Sigmoid colon (tissue), 7 donors: Measurements from ENCODE around the gene UBE3B. TPM values are rescaled to one million over a fixed set of nuclear protein-coding genes. Genes with fewer than 3 reads are reported as not detected.
A peak's percentile ranks its signal among the peaks of the same experiment; 100 is the strongest.

ENCODE experiments used
- DNase-seq: peaks from one replicate; pipeline ENCODE4 v3.0.0-alpha.2; 2019
- H3K27ac ChIP-seq, 4 donors: fragments of 200-600 bp; sonication (generic); one replicate each; pipeline ENCODE4 v1.5.1; 2016 to 2019; ENCODE audit warnings: mild to moderate bottlenecking in 1 of 4
- H3K27me3 ChIP-seq, 3 donors: fragments of 200-600 bp; sonication (generic); one replicate each; pipeline ENCODE4 v1.5.1; 2019; ENCODE audit warnings: mild to moderate bottlenecking in 1 of 3
- H3K36me3 ChIP-seq, 4 donors: fragments of 200-600 bp; sonication (generic); one replicate each; pipeline ENCODE4 v1.5.1; 2016 to 2019
- H3K4me1 ChIP-seq, 4 donors: fragments of 200-600 bp; sonication (generic); one replicate each; pipeline ENCODE4 v1.5.1; 2017 to 2019
- H3K4me3 ChIP-seq, 4 donors: fragments of 200-600 bp; sonication (generic); one replicate each; pipeline ENCODE4 v1.5.1; 2017 to 2019; ENCODE audit warnings: mild to moderate bottlenecking in 2 of 4, moderate library complexity in 1 of 4
- H3K9me3 ChIP-seq, 4 donors: fragments of 200-600 bp in 3 of 4; sonication (generic) in 3 of 4; one replicate each; pipeline versions ENCODE4 v1.5.1 to v1.6.1; 2013 to 2019
- EP300 ChIP-seq, 4 donors: sonication (generic); formaldehyde crosslinking; IDR thresholded peaks; one replicate each; pipeline ENCODE4 v1.6.1; 2017; ENCODE audit warnings: antibody characterized with exemption in 4 of 4
- POLR2A ChIP-seq, 2 donors: fragments of 450-650 bp; IDR thresholded peaks; one replicate each; pipeline ENCODE4 v1.6.1; 2016; ENCODE audit warnings: antibody characterized with exemption in 2 of 2, mild to moderate bottlenecking in 2 of 2, moderate library complexity in 2 of 2
- POLR2AphosphoS5 ChIP-seq, 4 donors: sonication (generic); formaldehyde crosslinking; IDR thresholded peaks; one replicate each; pipeline ENCODE4 v1.6.1; 2017; ENCODE audit warnings: antibody characterized with exemption in 4 of 4
- WGBS, 2 donors: extraction: QIAGEN DNeasy Blood & Tissue Kit; methylation state at CpG; one replicate each; pipeline ENCODE4 v1.1.7; 2013; 5-methylcytosine and 5-hydroxymethylcytosine counted together
- intact Hi-C: fragments of 100-400 bp; cut with DNase I; formaldehyde crosslinking; loops from one replicate; pipeline ENCODE4 v1.15.1; 2023
- polyA plus RNA-seq, 3 donors: library from polyadenylated mRNA; stranded (reverse); fragments of 200-250 nt; gene quantifications; one replicate each; pipeline ENCODE4 v1.2.3, GENCODE V29; 2013
- total RNA-seq, 4 donors: library from RNA; depleted of rRNA; stranded (reverse); fragments of >200 nt; gene quantifications; one replicate each; pipeline ENCODE4 v1.1.0, GENCODE V29; 2016
- TF ChIP-seq, protein P1 (sequence below), 4 experiments: fragments of 450-650 bp in 3 of 4; fragments of 200-600 bp in 1 of 4; IDR thresholded peaks; one replicate each; pipeline ENCODE4 v1.5.1; 2016 to 2019; ENCODE audit warnings: antibody characterized with exemption in 4 of 4, mild to moderate bottlenecking in 3 of 4, moderate library complexity in 2 of 4
- donor health status: healthy with polysubstance abuse.
- donor health status: Bipolar disorder and iron deficiency.
- donor health status: healthy.

UBE3B gene
- total and polyA plus RNA-seq, 7 donors: 15.3 to 67.7 (median 48.4) TPM

DNA sequence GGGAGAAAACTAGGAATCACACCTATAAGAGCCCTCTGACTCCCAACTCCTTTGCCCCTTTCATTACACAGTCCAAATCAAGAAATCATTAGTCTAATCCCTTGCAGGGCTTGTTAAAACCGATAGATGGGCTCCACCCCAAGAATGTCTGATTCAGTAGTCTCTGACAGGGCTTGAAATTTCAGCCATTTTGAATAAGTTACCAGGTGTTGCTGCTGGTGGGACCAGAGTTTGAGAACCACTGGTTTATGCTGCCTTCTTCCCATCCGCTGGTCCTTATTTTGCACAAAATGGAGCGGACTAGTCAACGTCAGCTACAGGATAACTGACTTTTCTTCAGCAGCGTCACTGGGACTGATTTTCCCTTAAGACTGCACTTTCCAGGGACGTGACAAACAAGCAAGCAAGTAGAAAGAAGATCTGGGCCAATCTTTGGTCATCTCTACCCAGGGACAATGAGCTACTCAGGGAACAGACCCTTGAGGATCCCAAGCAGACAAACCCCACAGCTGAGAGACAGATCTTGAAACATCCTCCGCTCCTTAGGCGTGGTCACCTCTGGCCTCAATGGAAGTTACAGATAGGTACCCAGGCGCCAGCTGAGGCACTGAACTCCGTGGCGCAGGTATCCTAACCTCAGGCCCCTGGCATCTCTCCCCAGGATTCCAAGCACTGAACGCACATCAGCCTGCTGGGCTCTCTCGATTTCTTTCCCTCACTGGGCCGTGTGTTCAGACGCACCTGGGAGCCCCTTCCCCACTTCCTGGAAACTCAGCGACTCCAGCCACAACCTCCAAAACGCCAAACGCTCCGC is 1.2 kb upstream of the UBE3B start:
- peaks cover 0 to 9% (median 2%) of the 10 kb centered on the region in 4 donors for H3K36me3 ChIP-seq
- WGBS, 2 donors: 19 to 26% methylated on average over 19 of the region's 19 CpGs
- TF ChIP-seq, protein P1, sequence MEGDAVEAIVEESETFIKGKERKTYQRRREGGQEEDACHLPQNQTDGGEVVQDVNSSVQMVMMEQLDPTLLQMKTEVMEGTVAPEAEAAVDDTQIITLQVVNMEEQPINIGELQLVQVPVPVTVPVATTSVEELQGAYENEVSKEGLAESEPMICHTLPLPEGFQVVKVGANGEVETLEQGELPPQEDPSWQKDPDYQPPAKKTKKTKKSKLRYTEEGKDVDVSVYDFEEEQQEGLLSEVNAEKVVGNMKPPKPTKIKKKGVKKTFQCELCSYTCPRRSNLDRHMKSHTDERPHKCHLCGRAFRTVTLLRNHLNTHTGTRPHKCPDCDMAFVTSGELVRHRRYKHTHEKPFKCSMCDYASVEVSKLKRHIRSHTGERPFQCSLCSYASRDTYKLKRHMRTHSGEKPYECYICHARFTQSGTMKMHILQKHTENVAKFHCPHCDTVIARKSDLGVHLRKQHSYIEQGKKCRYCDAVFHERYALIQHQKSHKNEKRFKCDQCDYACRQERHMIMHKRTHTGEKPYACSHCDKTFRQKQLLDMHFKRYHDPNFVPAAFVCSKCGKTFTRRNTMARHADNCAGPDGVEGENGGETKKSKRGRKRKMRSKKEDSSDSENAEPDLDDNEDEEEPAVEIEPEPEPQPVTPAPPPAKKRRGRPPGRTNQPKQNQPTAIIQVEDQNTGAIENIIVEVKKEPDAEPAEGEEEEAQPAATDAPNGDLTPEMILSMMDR (IDR thresholded peaks at IDR 0.05): no peak
- no peak for TF ChIP-seq EP300 (IDR thresholded peaks at IDR 0.05)
- TF ChIP-seq POLR2AphosphoS5 (IDR thresholded peaks at IDR 0.05): no peak
- no peak for TF ChIP-seq POLR2A (IDR thresholded peaks at IDR 0.05)
- H3K27ac ChIP-seq: peak overlapping the region; percentile 95 to 98 (median 97)
- peak overlapping the region; percentile 63 to 90 (median 87) for H3K4me3 ChIP-seq
- H3K4me1 ChIP-seq: peaks cover 0 to 72% (median 63%) of the 10 kb centered on the region in 4 donors
- H3K27me3 ChIP-seq: no peaks in the 10 kb centered on the region
- no peaks in the 10 kb centered on the region for H3K9me3 ChIP-seq
- DNase-seq: no peak
- intact Hi-C loops: no loop called here

DNA sequence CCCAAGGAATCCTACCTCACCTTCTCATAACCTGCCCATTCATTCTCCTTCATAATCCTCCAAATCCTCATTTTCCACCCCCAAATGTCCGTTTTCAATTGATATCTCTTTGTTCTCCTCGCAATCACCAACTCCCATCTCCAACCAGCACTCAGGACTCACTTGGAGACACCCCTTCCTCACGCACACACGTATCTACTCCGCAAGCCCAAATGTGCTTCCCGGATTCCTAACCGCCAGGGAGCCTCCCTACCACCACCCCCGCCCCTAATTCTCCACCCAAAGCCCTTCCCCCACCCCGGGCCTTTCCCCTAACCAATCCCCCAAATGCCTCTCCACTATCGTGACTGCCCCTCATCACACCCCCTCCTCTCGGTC is 638 bp upstream of the UBE3B start:
- H3K36me3 ChIP-seq: peaks cover 0 to 12% (median 0%) of the 10 kb centered on the region in 4 donors
- intact Hi-C loops: loop anchor here (1.0 kb wide), 2 partner anchors 43 to 48 kb away; no protein-coding TSS in a partner anchor
- no peaks in the 10 kb centered on the region for H3K27me3 ChIP-seq
- no peak for DNase-seq
- peak overlapping the region; percentile 95 to 98 (median 97) for H3K27ac ChIP-seq
- H3K4me1 ChIP-seq: peaks cover 0 to 66% (median 58%) of the 10 kb centered on the region in 4 donors
- no peaks in the 10 kb centered on the region for H3K9me3 ChIP-seq
- H3K4me3 ChIP-seq: peak overlapping the region; percentile 63 to 90 (median 87)
- TF ChIP-seq POLR2AphosphoS5 (IDR thresholded peaks at IDR 0.05) (no peak), POLR2A (IDR thresholded peaks at IDR 0.05) (no peak), EP300 (IDR thresholded peaks at IDR 0.05) (no peak)
- TF ChIP-seq, protein P1 (IDR thresholded peaks at IDR 0.05): no peak
- 0% methylated on average over 11 of the region's 11 CpGs for WGBS, 2 donors

DNA sequence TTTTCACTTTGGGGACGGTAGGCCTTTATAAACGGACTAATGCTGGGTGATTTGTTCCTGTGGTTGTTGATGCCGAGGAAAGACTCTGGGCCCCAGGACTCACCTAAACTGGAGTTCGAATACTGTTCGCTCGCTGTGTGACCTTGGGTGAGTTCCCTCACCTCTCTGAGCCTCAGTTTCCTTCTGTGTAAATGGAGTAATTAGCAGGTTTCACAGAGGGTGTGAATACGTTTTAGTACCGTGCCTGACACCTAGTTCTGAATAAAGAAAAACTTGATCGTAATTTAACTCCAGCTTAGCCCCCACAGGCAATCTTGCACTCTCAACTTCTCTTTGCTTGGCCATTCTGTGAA is 505 bp downstream of the UBE3B start:
- 2 to 5% methylated on average over 9 of the region's 9 CpGs for WGBS, 2 donors
- intact Hi-C loops: loop anchor here (1.0 kb wide), 2 partner anchors 45 to 50 kb away; no protein-coding TSS in a partner anchor
- peaks cover 0 to 56% (median 53%) of the 10 kb centered on the region in 4 donors for H3K4me1 ChIP-seq
- H3K27me3 ChIP-seq: no peaks in the 10 kb centered on the region
- TF ChIP-seq POLR2A (IDR thresholded peaks at IDR 0.05) (no peak), EP300 (IDR thresholded peaks at IDR 0.05) (no peak), POLR2AphosphoS5 (IDR thresholded peaks at IDR 0.05) (no peak)
- TF ChIP-seq, protein P1 (IDR thresholded peaks at IDR 0.05): no peak
- H3K27ac ChIP-seq: peak overlapping the region; percentile 95 to 98 (median 97)
- peaks cover 0 to 24% (median under 1%) of the 10 kb centered on the region in 4 donors for H3K36me3 ChIP-seq
- no peaks in the 10 kb centered on the region for H3K9me3 ChIP-seq
- DNase-seq: no peak
- H3K4me3 ChIP-seq: peak overlapping the region; percentile 63 to 90 (median 87)

DNA sequence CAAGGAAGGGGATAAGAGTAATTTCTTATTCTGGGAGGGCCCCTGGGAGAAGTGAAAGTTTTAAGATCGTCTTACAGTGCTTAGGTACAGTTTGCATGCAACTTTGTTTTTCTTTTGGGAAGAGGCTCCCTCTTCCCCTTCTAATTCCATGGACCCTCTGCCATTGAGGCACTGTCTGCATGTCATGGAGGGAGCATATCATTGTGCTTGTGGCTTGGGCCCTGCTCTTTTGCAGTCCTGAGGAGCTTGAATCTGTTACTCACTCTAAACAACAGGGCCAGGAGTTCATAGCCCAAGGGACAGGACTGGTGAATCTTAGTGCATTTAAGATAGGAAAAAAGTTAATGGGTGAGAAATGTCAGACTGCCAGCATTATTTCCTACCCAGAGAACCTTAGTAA is 2.3 kb downstream of the UBE3B start:
- intact Hi-C loops: no loop called here
- Histone ChIP-seq H3K36me3 (peaks cover 15 to 33% (median 17%) of the 10 kb centered on the region in 4 donors), H3K27ac (no peak overlapping the region), H3K4me3 (no peak overlapping the region), H3K4me1 (peaks cover 0 to 38% (median 36%) of the 10 kb centered on the region in 4 donors), H3K27me3 (no peaks in the 10 kb centered on the region), H3K9me3 (no peaks in the 10 kb centered on the region)
- 61 to 76% methylated on average over 1 of the region's 1 CpG for WGBS, 2 donors
- no peak for TF ChIP-seq POLR2AphosphoS5 (IDR thresholded peaks at IDR 0.05)
- no peak for TF ChIP-seq POLR2A (IDR thresholded peaks at IDR 0.05)
- TF ChIP-seq EP300 (IDR thresholded peaks at IDR 0.05): no peak
- no peak for DNase-seq

DNA sequence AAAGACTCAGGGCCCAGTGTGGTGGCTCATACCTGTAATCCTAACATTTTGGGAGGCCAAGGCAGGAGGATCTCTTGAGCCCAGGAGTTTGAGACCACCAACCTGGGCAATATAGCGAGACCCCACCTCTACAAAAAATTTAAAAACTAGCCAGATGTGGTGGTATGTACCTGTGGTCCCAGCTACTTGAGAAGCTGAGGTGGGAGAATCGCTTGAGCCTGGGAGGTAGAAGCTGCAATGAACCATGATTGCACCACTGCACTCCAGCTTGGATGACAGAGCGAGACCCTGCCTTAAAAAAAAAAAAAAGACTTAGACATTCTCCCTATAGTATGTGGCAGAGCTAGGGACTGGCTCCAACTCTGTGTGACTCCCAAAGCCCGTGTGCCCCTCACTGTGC is 2.9 kb downstream of the UBE3B start:
- intact Hi-C loops: no loop called here
- H3K4me3 ChIP-seq: no peak overlapping the region
- H3K9me3 ChIP-seq: no peaks in the 10 kb centered on the region
- TF ChIP-seq POLR2A (IDR thresholded peaks at IDR 0.05) (no peak), POLR2AphosphoS5 (IDR thresholded peaks at IDR 0.05) (no peak), EP300 (IDR thresholded peaks at IDR 0.05) (no peak)
- TF ChIP-seq, protein P1 (IDR thresholded peaks at IDR 0.05): no peak
- WGBS, 2 donors: 95 to 98% methylated on average over 4 of the region's 4 CpGs
- DNase-seq: peak; percentile 29
- H3K27me3 ChIP-seq: no peaks in the 10 kb centered on the region
- no peak overlapping the region for H3K27ac ChIP-seq
- H3K4me1 ChIP-seq: peaks cover 0 to 32% (median 30%) of the 10 kb centered on the region in 4 donors
- H3K36me3 ChIP-seq: peaks cover 21 to 39% (median 22%) of the 10 kb centered on the region in 4 donors
